MG63 (cell line): ENCODE results near the gene BNC2. TPM values are rescaled to one million over a fixed set of nuclear protein-coding genes. Genes with fewer than 3 reads are reported as not detected.

Experiments
- DNase-seq: peaks from one replicate; pipeline ENCODE4 v3.0.0-alpha.2; 2020
- H3K27me3 ChIP-seq: fragments of 250-450 bp; sonication (Bioruptor Pico); 2 replicates; pipeline ENCODE4 v1.5.1; 2020; ENCODE audit warnings: mild to moderate bottlenecking, moderate library complexity
- H3K36me3 ChIP-seq: fragments of 250-450 bp; sonication (Bioruptor Pico); 2 replicates; pipeline ENCODE4 v1.5.1; 2020; ENCODE audit warnings: mild to moderate bottlenecking, moderate library complexity
- H3K4me3 ChIP-seq: fragments of 250-450 bp; sonication (Bioruptor Pico); 2 replicates; pipeline ENCODE4 v1.5.1; 2020; ENCODE audit warnings: mild to moderate bottlenecking, moderate library complexity
- H3K9me3 ChIP-seq: fragments of 250-450 bp; sonication (Bioruptor Pico); 2 replicates; pipeline ENCODE4 v1.5.1; 2020; ENCODE audit warnings: mild to moderate bottlenecking, moderate library complexity
- total RNA-seq: library from RNA; depleted of rRNA; stranded (reverse); fragments of >200 nt; shearing (Covaris generic); gene quantifications from 2 replicates; pipeline ENCODE4 v1.2.3, GENCODE V29; 2014; ENCODE audit warnings: low replicate concordance

Gene BNC2
- total RNA-seq, 1 experiment from 2014 or later, result 38.8 TPM

DNA sequence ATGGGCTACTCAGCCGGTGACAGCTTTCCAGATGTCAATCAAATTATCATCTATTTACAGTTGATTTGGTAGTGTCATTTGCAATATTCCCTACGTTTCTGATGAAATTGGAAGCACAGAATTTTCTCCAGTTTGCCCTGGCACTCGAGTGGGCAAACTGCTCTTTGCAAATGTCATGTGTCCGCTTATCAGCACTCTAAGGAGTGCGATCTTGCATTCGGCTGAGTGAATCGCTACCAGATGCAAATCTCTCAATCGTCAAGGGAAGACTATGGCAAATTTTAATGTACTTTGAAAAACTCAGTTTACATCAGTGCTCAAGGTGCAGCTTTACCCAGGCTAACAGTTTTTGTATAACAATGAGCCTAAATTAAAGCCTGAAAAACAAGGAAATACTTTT lies 66.8 kb downstream of the BNC2 start:
- no peaks in the 10 kb centered on the region for H3K27me3 ChIP-seq
- no peaks in the 10 kb centered on the region for H3K9me3 ChIP-seq
- DNase-seq, result no peak
- no peaks in the 10 kb centered on the region for H3K36me3 ChIP-seq
- H3K4me3 ChIP-seq, result no peak overlapping the region

- Histone ChIP-seq H3K9me3 (no peaks in the 10 kb centered on the region), H3K27me3 (no peaks in the 10 kb centered on the region), H3K36me3 (no peaks in the 10 kb centered on the region), H3K4me3 (no peak overlapping the region)
- no peak for DNase-seq
Observed at GRCh38 chr9:16801871-16802466, 68.5 kb downstream of the BNC2 start.

DNA sequence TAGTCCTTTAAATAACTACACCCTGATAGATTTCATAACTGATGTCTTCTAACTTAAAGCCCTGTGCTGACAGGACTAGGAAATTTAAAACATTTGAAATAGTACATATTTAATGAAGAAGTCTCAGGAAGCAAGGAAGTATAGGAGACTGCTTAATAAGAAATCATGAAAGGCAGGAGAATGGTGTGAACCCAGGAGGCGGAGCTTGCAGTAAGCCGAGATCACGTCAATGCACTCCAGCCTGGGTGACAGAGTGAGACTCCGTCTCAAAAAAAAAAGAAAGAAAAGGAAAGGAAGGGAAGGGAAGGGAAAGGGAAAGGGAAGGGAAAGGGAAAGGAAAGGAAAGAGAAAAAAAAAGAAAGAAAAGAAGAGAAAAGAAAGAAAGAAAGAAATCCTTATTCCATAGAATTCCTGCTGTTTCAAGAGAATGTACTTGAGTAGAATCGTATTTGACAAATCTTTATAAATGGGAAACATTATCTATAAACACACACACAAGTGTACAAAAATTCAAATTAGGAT lies 74.1 kb downstream of the BNC2 start:
- Histone ChIP-seq H3K4me3 (no peak overlapping the region), H3K36me3 (no peaks in the 10 kb centered on the region; the same call in 1 of the 2 replicates), H3K27me3 (no peaks in the 10 kb centered on the region), H3K9me3 (no peaks in the 10 kb centered on the region)
- no peak for DNase-seq

DNA sequence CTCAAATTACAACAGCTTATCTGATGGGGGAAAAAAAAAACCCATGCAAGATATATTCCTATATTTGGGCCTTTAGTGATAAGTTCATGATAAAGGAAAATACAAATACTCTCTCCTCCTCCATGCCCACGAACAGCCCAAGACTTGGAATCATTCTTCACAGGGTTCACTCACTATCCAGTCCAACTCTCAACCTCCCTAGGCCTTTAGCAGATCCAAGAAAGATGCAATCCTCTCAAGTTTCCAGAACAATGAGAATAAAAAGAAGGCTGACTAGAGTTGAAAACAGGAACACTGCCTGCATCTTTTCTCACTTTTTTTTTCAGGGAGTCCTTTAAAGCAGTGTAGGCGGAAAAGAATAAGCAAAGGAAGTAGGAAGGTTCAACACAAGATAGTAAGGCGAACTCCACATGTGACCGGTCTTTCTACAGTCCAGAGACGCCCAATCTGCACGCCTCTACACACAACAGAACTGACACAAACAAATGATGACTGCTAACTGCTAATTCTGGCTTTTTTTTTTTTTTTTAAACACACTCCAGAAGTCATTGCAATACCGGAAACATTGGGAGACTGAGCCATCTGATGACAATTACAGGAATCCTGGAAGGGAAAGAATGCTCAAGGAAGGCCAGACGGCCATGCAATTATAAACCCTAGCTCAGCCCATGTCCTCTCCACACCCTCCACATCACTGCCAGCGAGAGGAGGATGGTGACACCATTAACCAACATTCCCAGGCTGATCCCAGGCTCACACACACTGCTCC lies 75.4 kb downstream of the BNC2 start:
- Histone ChIP-seq H3K27me3 (no peaks in the 10 kb centered on the region), H3K9me3 (no peaks in the 10 kb centered on the region), H3K36me3 (no peaks in the 10 kb centered on the region; the same call in 1 of the 2 replicates), H3K4me3 (no peak overlapping the region)
- peak; percentile 85 for DNase-seq

DNA sequence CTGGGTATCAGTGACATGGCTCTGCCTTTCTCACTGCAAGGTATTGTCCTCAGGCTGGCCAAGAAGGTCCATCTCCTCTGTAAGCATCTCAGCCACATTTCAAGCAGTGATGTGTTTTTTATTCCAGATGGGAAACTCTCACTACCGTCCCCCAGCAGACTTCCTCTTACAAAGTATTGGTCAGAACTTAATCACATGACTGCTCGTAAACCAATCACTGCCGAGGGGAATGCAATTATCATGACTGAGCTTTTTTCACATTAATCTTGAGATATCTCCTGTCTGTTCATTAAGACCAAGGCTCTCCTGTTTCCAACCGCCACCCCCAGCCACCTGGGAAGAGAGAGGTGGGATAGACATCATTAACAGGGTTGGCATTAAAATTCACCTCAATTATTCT lies 76.4 kb downstream of the BNC2 start:
- H3K27me3 ChIP-seq, result no peaks in the 10 kb centered on the region
- H3K36me3 ChIP-seq, result no peaks in the 10 kb centered on the region; the same call in 1 of the 2 replicates
- no peak overlapping the region for H3K4me3 ChIP-seq
- no peaks in the 10 kb centered on the region for H3K9me3 ChIP-seq
- DNase-seq, result no peak

DNA sequence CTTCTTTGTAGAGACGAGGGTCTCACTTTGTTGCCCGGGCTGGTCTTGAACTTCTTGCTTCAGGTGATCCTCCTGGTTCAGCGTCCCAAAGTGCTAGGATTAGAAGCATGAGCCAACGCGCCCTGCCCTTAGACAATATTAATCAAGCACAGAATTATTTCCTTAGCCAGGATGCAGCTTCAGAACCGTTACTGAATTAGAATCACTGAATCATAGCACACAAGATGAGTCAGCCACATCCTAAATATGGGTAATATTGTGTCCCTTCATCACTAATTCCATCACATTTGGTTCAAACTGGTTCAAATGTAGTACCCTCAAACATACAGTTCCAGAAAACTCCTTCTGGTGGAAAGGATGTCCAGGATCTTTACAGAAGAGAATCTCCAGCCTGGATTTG lies 82.7 kb downstream of the BNC2 start:
- DNase-seq, result no peak
- no peak overlapping the region for H3K4me3 ChIP-seq
- H3K36me3 ChIP-seq, result 0 out of 2 replicates have a peak, but pooled peaks cover 2% of the 10 kb centered on the region
- H3K27me3 ChIP-seq, result no peaks in the 10 kb centered on the region
- H3K9me3 ChIP-seq, result no peaks in the 10 kb centered on the region

GRCh38 chr9:16784002-16784401 lies 86.5 kb downstream of the BNC2 start:
- no peak for DNase-seq
- H3K9me3 ChIP-seq, result no peaks in the 10 kb centered on the region
- 0 out of 2 replicates have a peak, but pooled peaks cover 2% of the 10 kb centered on the region for H3K36me3 ChIP-seq
- H3K4me3 ChIP-seq, result no peak overlapping the region
- H3K27me3 ChIP-seq, result no peaks in the 10 kb centered on the region

GRCh38 chr9:16782490-16782889 lies 88.0 kb downstream of the BNC2 start:
- H3K27me3 ChIP-seq, result no peaks in the 10 kb centered on the region
- DNase-seq, result no peak
- H3K9me3 ChIP-seq, result no peaks in the 10 kb centered on the region

GRCh38 chr9:16775330-16775729 lies 95.1 kb downstream of the BNC2 start:
- H3K27me3 ChIP-seq, result no peaks in the 10 kb centered on the region
- no peak for DNase-seq
- no peaks in the 10 kb centered on the region for H3K9me3 ChIP-seq
- peaks cover 4% of the 10 kb centered on the region; the same call in 1 of the 2 replicates for H3K36me3 ChIP-seq
- no peak overlapping the region for H3K4me3 ChIP-seq

More at GRCh38 chr9:16782490-16782889, 88.0 kb downstream of the BNC2 start:
- H3K36me3 ChIP-seq, result 0 out of 2 replicates have a peak, but pooled peaks cover 2% of the 10 kb centered on the region
- no peak overlapping the region for H3K4me3 ChIP-seq

DNA sequence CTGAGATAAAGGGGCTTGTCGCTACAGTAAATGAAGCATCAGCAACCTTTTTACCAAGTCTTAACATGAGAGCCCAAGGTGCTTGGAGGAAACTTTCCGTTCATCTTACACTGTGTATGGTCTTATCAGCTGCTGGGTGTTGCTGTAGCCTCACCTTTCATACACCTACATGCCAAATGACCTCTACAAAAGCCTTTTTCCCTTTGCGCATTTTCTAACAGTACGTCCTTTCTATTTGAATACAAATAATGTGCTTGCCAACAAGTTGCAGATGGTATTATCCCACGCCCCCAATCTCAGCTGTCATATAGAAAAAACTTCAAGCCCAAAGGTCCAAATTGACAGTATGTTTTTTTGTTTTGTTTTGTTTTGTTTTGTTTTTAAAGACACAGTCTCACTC lies 96.9 kb downstream of the BNC2 start:
- H3K27me3 ChIP-seq, result no peaks in the 10 kb centered on the region
- H3K9me3 ChIP-seq, result no peaks in the 10 kb centered on the region
- peaks cover 4% of the 10 kb centered on the region; the same call in 1 of the 2 replicates for H3K36me3 ChIP-seq
- no peak overlapping the region for H3K4me3 ChIP-seq
- DNase-seq, result no peak

DNA sequence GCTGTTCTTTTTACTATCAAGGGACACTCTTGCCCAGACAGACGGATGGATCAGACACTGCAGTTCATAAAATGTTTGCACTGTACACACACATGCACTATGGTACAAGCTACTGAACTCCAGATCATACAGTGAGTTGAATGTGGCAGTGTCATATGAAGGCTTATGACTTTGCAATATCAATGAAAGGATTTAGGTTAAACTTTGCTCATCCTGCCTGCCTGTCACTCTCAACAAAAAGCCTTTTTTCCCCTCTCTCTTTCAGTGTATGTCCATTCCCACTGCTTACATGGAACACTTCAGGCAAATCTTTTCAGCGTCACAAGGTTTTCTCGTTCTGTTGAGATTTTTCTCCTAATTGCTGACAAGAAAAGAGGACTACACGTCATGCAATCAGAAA lies 97.4 kb downstream of the BNC2 start:
- Histone ChIP-seq H3K4me3 (no peak overlapping the region), H3K27me3 (no peaks in the 10 kb centered on the region), H3K36me3 (peaks cover 4% of the 10 kb centered on the region; the same call in 1 of the 2 replicates), H3K9me3 (no peaks in the 10 kb centered on the region)
- no peak for DNase-seq

DNA sequence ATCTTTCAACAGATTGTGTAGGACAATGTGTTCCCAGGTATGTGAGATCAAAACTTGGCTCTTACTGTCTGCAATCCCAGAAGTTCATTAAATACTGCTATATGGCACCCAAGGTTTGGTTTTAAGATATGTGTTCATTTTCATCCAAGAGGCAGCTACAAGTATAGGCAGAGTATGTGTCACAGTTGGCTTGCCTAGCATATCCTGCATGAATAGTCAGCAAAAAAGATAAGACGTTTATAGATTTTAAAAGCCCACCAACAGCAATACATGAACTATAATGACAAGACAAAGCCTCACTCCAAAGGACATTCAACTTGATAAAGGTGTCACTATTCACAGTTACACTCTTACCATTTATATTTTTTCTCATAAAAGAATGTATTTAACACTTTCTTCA lies 99.1 kb downstream of the BNC2 start:
- H3K27me3 ChIP-seq, result no peaks in the 10 kb centered on the region
- no peak for DNase-seq
- H3K9me3 ChIP-seq, result no peaks in the 10 kb centered on the region
- no peak overlapping the region for H3K4me3 ChIP-seq
- peaks cover 7% of the 10 kb centered on the region for H3K36me3 ChIP-seq

DNA sequence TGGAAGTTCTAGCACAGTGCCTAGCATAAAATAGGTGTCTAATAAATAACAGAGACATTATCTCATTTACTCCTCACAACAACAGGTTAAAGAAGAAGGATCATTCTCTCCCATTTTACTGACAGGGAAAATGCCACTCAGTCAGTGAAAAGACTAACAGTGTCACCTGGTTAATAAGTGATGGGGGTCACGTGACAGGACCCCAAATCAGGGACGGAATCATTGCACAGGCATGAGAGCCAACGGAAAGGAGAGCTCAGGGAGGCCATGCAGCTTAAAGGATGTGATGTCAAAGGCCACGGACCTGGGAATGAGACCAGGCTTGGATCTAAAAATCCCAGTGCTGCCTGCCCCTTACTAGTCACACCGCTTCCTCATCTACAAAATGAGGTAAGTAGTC lies 101.2 kb downstream of the BNC2 start:
- H3K27me3 ChIP-seq, result no peaks in the 10 kb centered on the region
- H3K36me3 ChIP-seq, result peaks cover 3% of the 10 kb centered on the region; the same call in 1 of the 2 replicates
- DNase-seq, result no peak
- H3K4me3 ChIP-seq, result no peak overlapping the region
- H3K9me3 ChIP-seq, result no peaks in the 10 kb centered on the region

DNA sequence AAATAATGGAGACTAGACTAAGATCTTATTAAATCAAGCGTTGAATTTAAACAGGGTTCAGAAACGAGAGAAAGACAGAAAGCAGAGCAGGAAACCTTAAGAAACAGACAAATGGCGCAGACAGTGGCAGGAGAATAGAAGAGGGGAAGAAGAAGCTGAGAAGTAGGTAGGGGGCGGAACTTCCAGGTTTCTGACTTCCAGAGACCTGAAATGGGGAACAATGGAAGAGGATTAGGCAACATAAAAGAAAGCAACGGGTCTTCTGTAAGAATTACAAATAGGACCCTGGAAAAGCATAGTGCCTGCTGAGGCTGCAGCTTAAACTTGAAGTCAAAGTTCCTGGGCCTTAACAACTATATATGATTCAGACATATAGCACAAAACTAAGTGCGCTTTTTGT lies 101.7 kb downstream of the BNC2 start:
- Histone ChIP-seq H3K36me3 (peaks cover 3% of the 10 kb centered on the region; the same call in 1 of the 2 replicates), H3K4me3 (no peak overlapping the region), H3K9me3 (no peaks in the 10 kb centered on the region), H3K27me3 (no peaks in the 10 kb centered on the region)
- no peak for DNase-seq

DNA sequence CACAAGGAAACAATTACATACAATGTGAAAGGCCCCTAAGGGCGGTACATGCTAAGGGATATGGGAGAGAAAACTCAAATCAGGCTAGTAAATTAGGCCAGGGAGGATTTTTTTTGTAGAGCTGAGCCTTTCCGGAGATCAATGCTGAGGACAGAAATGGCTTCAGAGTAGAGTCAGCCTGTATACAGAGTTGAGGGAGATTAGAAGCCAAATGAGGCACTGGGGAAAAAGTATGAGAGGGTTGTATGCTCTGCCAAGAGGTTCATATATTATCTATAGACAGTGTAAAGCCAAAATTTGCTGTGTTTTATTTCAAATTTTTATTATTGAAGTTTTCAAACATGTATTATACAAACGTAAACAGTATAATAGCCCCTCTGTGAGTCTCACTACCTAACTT lies 103.1 kb downstream of the BNC2 start:
- H3K9me3 ChIP-seq, result no peaks in the 10 kb centered on the region
- no peak overlapping the region for H3K4me3 ChIP-seq
- peaks cover 3% of the 10 kb centered on the region; the same call in 1 of the 2 replicates for H3K36me3 ChIP-seq
- no peak for DNase-seq
- H3K27me3 ChIP-seq, result no peaks in the 10 kb centered on the region

DNA sequence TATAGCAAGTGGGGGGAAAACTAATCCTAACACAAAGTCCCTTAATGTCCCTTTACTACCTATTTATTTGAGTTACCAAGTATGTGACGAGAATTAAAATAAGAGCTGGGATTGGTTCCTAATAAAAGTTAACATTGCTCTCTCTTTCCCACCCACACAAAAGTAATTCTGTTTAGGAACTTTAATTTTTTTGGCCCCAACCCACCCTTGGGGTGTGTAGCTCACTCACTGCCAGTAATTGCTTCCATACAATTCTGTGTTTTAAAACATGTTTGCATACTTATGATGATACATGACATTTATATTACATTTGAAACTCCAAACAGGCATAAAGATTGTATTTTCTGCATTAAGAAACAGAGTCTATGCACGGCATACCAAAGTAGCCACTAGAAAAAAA lies 106.5 kb downstream of the BNC2 start:
- Histone ChIP-seq H3K27me3 (no peaks in the 10 kb centered on the region), H3K36me3 (peaks cover 3% of the 10 kb centered on the region; the same call in 1 of the 2 replicates), H3K4me3 (no peak overlapping the region), H3K9me3 (no peaks in the 10 kb centered on the region)
- no peak for DNase-seq

GRCh38 chr9:16755467-16756160 lies 114.9 kb downstream of the BNC2 start:
- DNase-seq, result no peak
- H3K4me3 ChIP-seq, result no peak overlapping the region
- H3K9me3 ChIP-seq, result no peaks in the 10 kb centered on the region
- no peaks in the 10 kb centered on the region for H3K27me3 ChIP-seq
- H3K36me3 ChIP-seq, result no peaks in the 10 kb centered on the region
